ENCODE results near the gene FAM72A.
A peak's percentile ranks its signal among the peaks of the same experiment; 100 is the strongest.
"Not testable (repeated sequence)": the region's sequence is repeated elsewhere in the genome, so short reads cannot be mapped to it uniquely, and the experiment has no call there.

Gene FAM72A

GRCh38 chr1:206202789-206203363 is at the start of gene FAM72A:
TSS of gene FAM72A (minus strand) at chr1:206202839. CDS start at chr1:206202025, 814 bp downstream.
- H3K4me1 ChIP-seq (ENCODE audit: control insufficient read depth, insufficient read depth, low read length); H3K9ac ChIP-seq (ENCODE audit: low read length); H3K36me3 ChIP-seq (ENCODE audit: control insufficient read depth, insufficient read depth, low read length); H3K27me3 ChIP-seq (ENCODE audit: control insufficient read depth, insufficient read depth, low read length): not testable (repeated sequence)
- peak within 1 kb of the TSS; percentile 55 for H3K27ac ChIP-seq (ENCODE audit: low read depth, low read length)
- H3K4me3 ChIP-seq (ENCODE audit: low read length): peak within 1 kb of the TSS; percentile 48

DNA sequence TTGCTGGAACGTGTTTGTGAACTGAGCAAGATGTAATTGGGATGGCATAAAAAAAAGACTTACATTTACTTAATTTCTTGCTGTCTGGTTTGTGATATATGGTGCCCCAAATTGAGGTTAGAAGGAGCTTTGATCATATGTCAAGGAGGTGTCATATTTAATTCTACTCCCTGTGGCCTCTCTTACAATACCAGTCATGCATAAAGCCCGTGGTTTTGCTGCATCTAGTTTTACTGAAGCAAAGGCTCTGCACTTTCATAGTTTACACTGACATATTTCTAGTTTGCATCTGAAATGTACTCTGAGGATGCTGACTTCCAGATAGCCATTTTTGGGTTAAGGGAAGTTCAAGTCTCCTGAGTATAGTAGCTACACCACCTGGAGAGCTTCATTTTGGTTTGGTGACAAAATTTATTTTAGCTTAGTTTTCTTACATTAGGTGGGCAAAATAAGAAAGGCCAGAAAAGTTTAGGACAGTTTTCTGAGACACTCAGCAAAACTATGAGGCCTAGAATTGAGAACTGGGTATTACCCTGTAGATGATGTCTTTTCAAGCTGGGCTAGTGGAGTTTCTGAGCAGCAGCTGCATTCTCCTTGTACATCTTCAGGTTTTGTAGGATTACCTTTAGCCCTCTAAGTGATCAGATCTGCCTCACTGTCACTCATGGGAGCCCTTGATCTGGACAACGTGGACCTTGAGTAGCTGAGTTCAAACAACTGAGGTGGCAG is 48.5 kb upstream of the FAM72A start:
- H3K9ac ChIP-seq (ENCODE audit: low read length); H3K4me3 ChIP-seq (ENCODE audit: low read length); H3K4me1 ChIP-seq (ENCODE audit: control insufficient read depth, insufficient read depth, low read length); H3K27ac ChIP-seq (ENCODE audit: low read depth, low read length); H3K27me3 ChIP-seq (ENCODE audit: control insufficient read depth, insufficient read depth, low read length); H3K36me3 ChIP-seq (ENCODE audit: control insufficient read depth, insufficient read depth, low read length): not testable (repeated sequence)

DNA sequence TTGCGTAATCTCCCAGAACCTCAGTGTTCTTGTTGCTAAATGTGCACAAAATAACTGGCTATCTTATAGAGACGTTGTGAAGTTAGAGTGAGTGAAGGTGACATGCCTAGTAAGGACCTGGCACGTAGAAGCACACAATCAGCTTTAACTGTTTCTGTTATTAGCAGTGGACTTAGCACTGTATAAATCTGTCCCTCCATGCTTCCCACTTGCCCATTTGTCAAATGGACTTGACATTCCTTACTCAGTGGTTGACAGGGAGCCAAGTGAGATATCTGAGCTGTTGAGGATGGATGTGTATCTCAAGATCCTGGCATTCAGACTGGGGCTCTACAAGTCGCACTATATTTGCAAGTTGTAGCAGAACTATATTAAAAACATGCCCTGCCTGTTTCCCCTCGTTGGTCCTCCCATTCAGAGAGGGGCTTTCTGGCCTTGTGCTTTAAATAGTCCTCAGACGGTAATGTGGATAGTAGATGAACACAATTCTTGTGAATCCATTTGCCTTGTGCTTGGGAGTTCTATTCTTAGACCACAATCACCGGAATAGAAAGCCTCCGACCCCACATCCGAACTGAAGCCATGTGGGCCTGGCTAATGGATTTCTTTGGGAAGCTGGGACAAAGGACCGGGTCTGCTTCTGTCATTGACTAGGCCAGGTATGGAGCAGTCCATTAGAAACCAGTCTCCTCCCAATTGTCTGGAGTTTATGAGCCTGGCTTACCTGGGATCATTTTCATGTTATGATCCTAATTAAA is 43.7 kb upstream of the FAM72A start:
- not testable (repeated sequence) for H3K27ac ChIP-seq (ENCODE audit: low read depth, low read length); H3K4me1 ChIP-seq (ENCODE audit: control insufficient read depth, insufficient read depth, low read length); H3K9ac ChIP-seq (ENCODE audit: low read length); H3K27me3 ChIP-seq (ENCODE audit: control insufficient read depth, insufficient read depth, low read length); H3K36me3 ChIP-seq (ENCODE audit: control insufficient read depth, insufficient read depth, low read length); H3K4me3 ChIP-seq (ENCODE audit: low read length)

GRCh38 chr1:206245479-206245878 is 42.8 kb upstream of the FAM72A start:
- H3K27me3 ChIP-seq (ENCODE audit: control insufficient read depth, insufficient read depth, low read length); H3K4me3 ChIP-seq (ENCODE audit: low read length); H3K36me3 ChIP-seq (ENCODE audit: control insufficient read depth, insufficient read depth, low read length); H3K4me1 ChIP-seq (ENCODE audit: control insufficient read depth, insufficient read depth, low read length); H3K9ac ChIP-seq (ENCODE audit: low read length); H3K27ac ChIP-seq (ENCODE audit: low read depth, low read length): not testable (repeated sequence)

GRCh38 chr1:206243335-206243734 is 40.7 kb upstream of the FAM72A start:
- not testable (repeated sequence) for H3K9ac ChIP-seq (ENCODE audit: low read length); H3K36me3 ChIP-seq (ENCODE audit: control insufficient read depth, insufficient read depth, low read length); H3K4me3 ChIP-seq (ENCODE audit: low read length); H3K4me1 ChIP-seq (ENCODE audit: control insufficient read depth, insufficient read depth, low read length); H3K27ac ChIP-seq (ENCODE audit: low read depth, low read length); H3K27me3 ChIP-seq (ENCODE audit: control insufficient read depth, insufficient read depth, low read length)

- H3K27ac ChIP-seq (ENCODE audit: low read depth, low read length): not testable (repeated sequence)
These were observed 37.6 kb upstream of the FAM72A start for GRCh38 chr1:206240288-206240687.

DNA sequence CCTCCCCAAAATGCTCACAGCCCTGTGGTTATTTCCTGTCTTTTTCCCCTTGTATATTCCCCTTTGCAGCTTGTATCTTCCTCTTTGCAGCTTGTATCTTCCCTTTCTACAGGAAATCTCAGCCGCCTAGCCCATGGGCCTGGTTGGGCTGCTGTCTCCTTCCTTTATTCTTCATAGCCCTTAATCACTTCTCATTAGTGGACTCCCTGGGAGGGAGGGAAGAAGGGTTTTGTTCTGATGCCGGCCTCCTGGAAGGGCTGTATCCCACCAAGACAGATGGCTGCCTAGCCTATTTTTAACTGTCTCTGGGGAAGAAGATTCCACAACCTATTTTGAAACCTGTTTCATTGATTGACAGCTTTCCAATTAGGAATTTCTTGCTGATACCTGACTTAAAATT is 32.6 kb upstream of the FAM72A start:
- H3K36me3 ChIP-seq (ENCODE audit: control insufficient read depth, insufficient read depth, low read length); H3K4me3 ChIP-seq (ENCODE audit: low read length); H3K27me3 ChIP-seq (ENCODE audit: control insufficient read depth, insufficient read depth, low read length); H3K4me1 ChIP-seq (ENCODE audit: control insufficient read depth, insufficient read depth, low read length); H3K27ac ChIP-seq (ENCODE audit: low read depth, low read length); H3K9ac ChIP-seq (ENCODE audit: low read length): not testable (repeated sequence)

More at GRCh38 chr1:206240288-206240687, 37.6 kb upstream of the FAM72A start:
- not testable (repeated sequence) for H3K4me1 ChIP-seq (ENCODE audit: control insufficient read depth, insufficient read depth, low read length); H3K4me3 ChIP-seq (ENCODE audit: low read length); H3K27me3 ChIP-seq (ENCODE audit: control insufficient read depth, insufficient read depth, low read length); H3K9ac ChIP-seq (ENCODE audit: low read length); H3K36me3 ChIP-seq (ENCODE audit: control insufficient read depth, insufficient read depth, low read length)

DNA sequence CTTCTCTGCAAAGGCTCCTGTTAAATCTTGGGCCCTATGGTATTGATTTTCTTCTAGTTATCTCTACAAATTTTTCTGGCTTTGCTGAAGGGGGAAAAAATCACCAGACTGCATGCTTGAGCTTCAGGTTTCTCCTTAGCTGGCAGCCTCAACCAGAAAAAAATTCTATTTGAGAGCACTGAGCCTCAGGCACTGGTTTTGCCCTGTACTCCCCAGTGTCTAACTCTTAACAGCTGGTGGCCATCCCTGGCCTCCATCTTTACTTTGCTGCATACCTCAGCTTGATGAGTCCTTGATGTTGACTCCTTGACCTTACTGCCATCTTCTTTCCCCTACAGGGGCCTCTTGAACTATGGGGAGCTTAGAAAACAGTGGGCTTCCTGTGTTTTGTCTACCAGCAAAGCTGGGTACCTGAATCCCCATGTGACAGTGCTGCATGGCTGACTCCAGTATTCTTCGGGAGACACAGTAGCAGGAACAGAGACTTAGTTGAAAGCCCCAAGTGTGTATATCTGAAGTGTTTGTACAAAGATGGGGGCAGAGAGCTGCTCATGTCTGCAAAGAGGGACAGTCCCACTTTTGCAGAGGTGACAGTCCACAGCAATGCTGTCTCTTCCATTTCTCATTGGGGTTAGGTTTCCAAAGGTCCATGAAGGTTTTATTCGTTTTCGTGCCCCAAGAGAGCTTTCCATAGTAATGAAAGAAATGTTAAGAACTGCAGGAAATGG is 31.7 kb upstream of the FAM72A start:
- H3K27me3 ChIP-seq (ENCODE audit: control insufficient read depth, insufficient read depth, low read length); H3K4me3 ChIP-seq (ENCODE audit: low read length); H3K27ac ChIP-seq (ENCODE audit: low read depth, low read length); H3K36me3 ChIP-seq (ENCODE audit: control insufficient read depth, insufficient read depth, low read length); H3K4me1 ChIP-seq (ENCODE audit: control insufficient read depth, insufficient read depth, low read length); H3K9ac ChIP-seq (ENCODE audit: low read length): not testable (repeated sequence)

GRCh38 chr1:206232970-206233645 is 30.5 kb upstream of the FAM72A start:
- not testable (repeated sequence) for H3K9ac ChIP-seq (ENCODE audit: low read length); H3K36me3 ChIP-seq (ENCODE audit: control insufficient read depth, insufficient read depth, low read length); H3K27me3 ChIP-seq (ENCODE audit: control insufficient read depth, insufficient read depth, low read length); H3K4me1 ChIP-seq (ENCODE audit: control insufficient read depth, insufficient read depth, low read length); H3K27ac ChIP-seq (ENCODE audit: low read depth, low read length); H3K4me3 ChIP-seq (ENCODE audit: low read length)

- H3K9ac ChIP-seq (ENCODE audit: low read length); H3K36me3 ChIP-seq (ENCODE audit: control insufficient read depth, insufficient read depth, low read length); H3K27ac ChIP-seq (ENCODE audit: low read depth, low read length); H3K4me3 ChIP-seq (ENCODE audit: low read length); H3K27me3 ChIP-seq (ENCODE audit: control insufficient read depth, insufficient read depth, low read length); H3K4me1 ChIP-seq (ENCODE audit: control insufficient read depth, insufficient read depth, low read length): not testable (repeated sequence)
These were observed 29.4 kb upstream of the FAM72A start for GRCh38 chr1:206231989-206232388.

DNA sequence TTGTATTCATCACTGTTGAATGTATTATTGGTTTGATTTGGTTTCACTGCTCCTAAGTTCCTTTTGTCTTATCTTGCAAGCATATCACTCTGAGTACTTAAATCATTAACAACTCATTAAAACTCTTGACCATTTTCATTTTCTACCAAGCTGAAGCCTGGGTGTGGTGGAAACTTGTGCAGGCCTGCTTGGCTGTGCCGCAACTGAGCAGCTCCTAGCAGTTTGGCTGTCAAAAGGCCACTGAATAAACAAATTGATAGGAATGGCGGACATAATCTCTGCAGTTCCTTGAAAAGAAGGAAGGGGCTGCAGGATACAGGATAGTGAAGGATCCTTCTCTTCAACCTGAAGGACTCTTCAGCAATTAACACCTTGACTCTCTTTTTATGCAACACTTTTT is 26.6 kb upstream of the FAM72A start:
- not testable (repeated sequence) for H3K27ac ChIP-seq (ENCODE audit: low read depth, low read length)

DNA sequence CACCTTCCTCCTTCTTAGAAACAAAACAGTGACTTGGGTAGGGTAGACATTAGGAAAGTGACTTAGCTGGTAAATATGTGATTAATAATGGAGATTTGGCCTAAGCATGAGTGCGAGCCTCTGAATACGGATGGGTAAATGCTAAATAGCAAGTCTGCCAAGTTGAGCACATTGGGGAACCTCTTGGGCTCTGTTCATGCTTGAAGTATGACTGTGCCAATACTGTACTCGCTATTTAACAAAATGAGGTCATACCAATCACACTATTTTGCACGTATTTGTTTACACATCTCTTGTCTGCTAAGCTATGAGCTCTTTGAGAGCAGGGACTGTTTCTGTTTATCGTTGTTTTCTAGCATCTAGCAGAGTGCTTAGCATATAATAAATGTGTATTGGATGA is 24.2 kb upstream of the FAM72A start:
- H3K27ac ChIP-seq (ENCODE audit: low read depth, low read length); H3K4me3 ChIP-seq (ENCODE audit: low read length); H3K4me1 ChIP-seq (ENCODE audit: control insufficient read depth, insufficient read depth, low read length); H3K27me3 ChIP-seq (ENCODE audit: control insufficient read depth, insufficient read depth, low read length); H3K36me3 ChIP-seq (ENCODE audit: control insufficient read depth, insufficient read depth, low read length); H3K9ac ChIP-seq (ENCODE audit: low read length): not testable (repeated sequence)

More for the DNA sequence above, 26.6 kb upstream of the FAM72A start:
- H3K27me3 ChIP-seq (ENCODE audit: control insufficient read depth, insufficient read depth, low read length); H3K4me1 ChIP-seq (ENCODE audit: control insufficient read depth, insufficient read depth, low read length); H3K36me3 ChIP-seq (ENCODE audit: control insufficient read depth, insufficient read depth, low read length); H3K9ac ChIP-seq (ENCODE audit: low read length); H3K4me3 ChIP-seq (ENCODE audit: low read length): not testable (repeated sequence)

Measured in rectal smooth muscle tissue (tissue), 1 donor.